Liver (tissue), 9 donors: Measurements from ENCODE around the gene CHD5. TPM values are rescaled to one million over a fixed set of nuclear protein-coding genes. Genes with fewer than 3 reads are reported as not detected.

ENCODE experiments used
- DNase-seq: peaks from one replicate; pipeline ENCODE4 v3.0.0-alpha.2; 2017; ENCODE audit warnings: low spot score
- H3K27ac ChIP-seq, 2 donors: one replicate each; pipeline ENCODE4 v1.7.0; 2013; ENCODE audit warnings: inconsistent platforms in 2 of 2, low read length in 2 of 2, control low read depth in 1 of 2, low read depth in 1 of 2, mild to moderate bottlenecking in 1 of 2
- H3K27me3 ChIP-seq, 4 donors: one replicate each; pipeline versions ENCODE4 v1.6.1 to v1.7.0; 2013; ENCODE audit warnings: low read length in 3 of 4, inconsistent platforms in 1 of 4, mild to moderate bottlenecking in 1 of 4, moderate library complexity in 1 of 4; ENCODE audit not compliant: control insufficient read depth in 4 of 4, insufficient read depth in 4 of 4
- H3K36me3 ChIP-seq, 4 donors: one replicate each; pipeline versions ENCODE4 v1.6.1 to v1.7.0; 2013; ENCODE audit warnings: low read length in 3 of 4, mild to moderate bottlenecking in 3 of 4, low read depth in 1 of 4, moderate library complexity in 1 of 4; ENCODE audit not compliant: control insufficient read depth in 4 of 4, insufficient read depth in 3 of 4
- H3K4me1 ChIP-seq, 4 donors: one replicate each; pipeline versions ENCODE4 v1.6.1 to v1.7.0; 2013; ENCODE audit warnings: low read length in 3 of 4, mild to moderate bottlenecking in 3 of 4, moderate library complexity in 1 of 4; ENCODE audit not compliant: control insufficient read depth in 4 of 4, insufficient read depth in 4 of 4
- H3K4me3 ChIP-seq, 3 donors: one replicate each; pipeline versions ENCODE4 v1.6.1 to v1.7.0; 2013; ENCODE audit warnings: low read length in 3 of 3, control low read depth in 1 of 3, low read depth in 1 of 3, mild to moderate bottlenecking in 1 of 3
- H3K9ac ChIP-seq, 2 donors: one replicate each; pipeline ENCODE4 v1.7.0; 2013; ENCODE audit warnings: low read length in 2 of 2, mild to moderate bottlenecking in 2 of 2, moderate library complexity in 2 of 2, control low read depth in 1 of 2, low read depth in 1 of 2
- H3K9me3 ChIP-seq, 4 donors: one replicate each; pipeline versions ENCODE4 v1.6.1 to v1.7.0; 2013; ENCODE audit warnings: low read length in 3 of 4; ENCODE audit not compliant: control insufficient read depth in 4 of 4
- EGR1 ChIP-seq, 2 donors: IDR thresholded peaks; 2 replicates each; pipeline ENCODE4 v1.6.1; 2016 to 2018; ENCODE audit warnings: antibody characterized with exemption in 2 of 2, low read depth in 2 of 2
- FOXA1 ChIP-seq: IDR thresholded peaks from 2 replicates; pipeline ENCODE4 v1.6.1; 2016; ENCODE audit warnings: antibody characterized with exemption
- FOXA2 ChIP-seq: IDR thresholded peaks from 2 replicates; pipeline ENCODE4 v1.6.1; 2016; ENCODE audit warnings: antibody characterized with exemption
- GABPA ChIP-seq, 2 donors: IDR thresholded peaks in 1 of 2; conservative IDR thresholded peaks in 1 of 2; 2 replicates each; pipeline ENCODE4 v1.6.1; 2016; ENCODE audit warnings: antibody characterized with exemption in 2 of 2, mild to moderate bottlenecking in 1 of 2, moderate library complexity in 1 of 2
- HNF4A ChIP-seq, 2 donors: conservative IDR thresholded peaks; 2 replicates each; pipeline ENCODE4 v1.6.1; 2016; ENCODE audit warnings: antibody characterized with exemption in 2 of 2, mild to moderate bottlenecking in 2 of 2
- HNF4G ChIP-seq: IDR thresholded peaks from 2 replicates; pipeline ENCODE4 v1.6.1; 2016; ENCODE audit warnings: antibody characterized with exemption
- JUND ChIP-seq, 2 donors: IDR thresholded peaks; 2 replicates each; pipeline ENCODE4 v1.6.1; 2016; ENCODE audit warnings: antibody characterized with exemption in 2 of 2
- NR2F2 ChIP-seq: IDR thresholded peaks from 2 replicates; pipeline ENCODE4 v1.6.1; 2016; ENCODE audit warnings: antibody characterized with exemption
- RAD21 ChIP-seq, 2 donors: IDR thresholded peaks; 2 replicates each; pipeline ENCODE4 v1.6.1; 2016; ENCODE audit warnings: antibody characterized with exemption in 2 of 2, mild to moderate bottlenecking in 2 of 2
- RXRA ChIP-seq, 2 donors: IDR thresholded peaks; 2 replicates each; pipeline ENCODE4 v1.6.1; 2017 to 2018; ENCODE audit warnings: antibody characterized with exemption in 2 of 2, mild to moderate bottlenecking in 1 of 2
- SP1 ChIP-seq: IDR thresholded peaks from 2 replicates; pipeline ENCODE4 v1.6.1; 2018; ENCODE audit warnings: antibody characterized with exemption, mild to moderate bottlenecking
- TAF1 ChIP-seq: conservative IDR thresholded peaks from 2 replicates; pipeline ENCODE4 v1.6.1; 2016; ENCODE audit warnings: antibody characterized with exemption, mild to moderate bottlenecking
- YY1 ChIP-seq: IDR thresholded peaks from 2 replicates; pipeline ENCODE4 v1.6.1; 2016; ENCODE audit warnings: antibody characterized with exemption, mild to moderate bottlenecking
- WGBS: extraction: QIAGEN DNeasy Blood & Tissue Kit; methylation state at CpG from one replicate; pipeline ENCODE4 v1.1.7; 2013; 5-methylcytosine and 5-hydroxymethylcytosine counted together
- polyA plus RNA-seq, 2 donors: library from polyadenylated mRNA; stranded (reverse) in 1 of 2; unstranded in 1 of 2; fragments of 200-250 nt in 1 of 2; fragments of >200 nt in 1 of 2; fragmentation: Nextera tagmentation in 1 of 2; extraction: Ambion mirVana in 1 of 2; gene quantifications; one replicate each; pipeline versions ENCODE4 v1.2.1 to v1.2.3, GENCODE V29; 2013 to 2015
- total RNA-seq, 2 donors: library from RNA; depleted of rRNA; stranded (reverse); fragments of >200 nt; gene quantifications; one replicate each; pipeline ENCODE4 v1.2.3, GENCODE V29; 2014
- TF ChIP-seq, protein P1 (sequence below): fragments of 150-350 bp; IDR thresholded peaks from 2 replicates; pipeline ENCODE4 v1.5.1; 2017; ENCODE audit warnings: improper control_type of control experiment, low read depth, low read length; ENCODE audit not compliant: missing input control
- TF ChIP-seq, protein P2 (sequence below): IDR thresholded peaks from 2 replicates; pipeline ENCODE4 v1.6.1; 2016; ENCODE audit warnings: antibody characterized with exemption
- TF ChIP-seq, protein P3 (sequence below): IDR thresholded peaks from 2 replicates; pipeline ENCODE4 v1.6.1; 2016; ENCODE audit warnings: antibody characterized with exemption
- TF ChIP-seq, protein P4 (sequence below): IDR thresholded peaks from 2 replicates; pipeline ENCODE4 v1.6.1; 2016; ENCODE audit warnings: antibody characterized with exemption, mild to moderate bottlenecking
- TF ChIP-seq, protein P5 (sequence below): IDR thresholded peaks from 2 replicates; pipeline ENCODE4 v1.6.1; 2016; ENCODE audit warnings: antibody characterized with exemption
- donor health status: healthy.
- donor health status: healthy.
- donor health status: healthy.
- donor health status: healthy.
- donor health status: healthy.

CHD5 gene
- total and polyA plus RNA-seq, 4 donors: under 0.01 to 0.08 TPM; not detected in 2

DNA sequence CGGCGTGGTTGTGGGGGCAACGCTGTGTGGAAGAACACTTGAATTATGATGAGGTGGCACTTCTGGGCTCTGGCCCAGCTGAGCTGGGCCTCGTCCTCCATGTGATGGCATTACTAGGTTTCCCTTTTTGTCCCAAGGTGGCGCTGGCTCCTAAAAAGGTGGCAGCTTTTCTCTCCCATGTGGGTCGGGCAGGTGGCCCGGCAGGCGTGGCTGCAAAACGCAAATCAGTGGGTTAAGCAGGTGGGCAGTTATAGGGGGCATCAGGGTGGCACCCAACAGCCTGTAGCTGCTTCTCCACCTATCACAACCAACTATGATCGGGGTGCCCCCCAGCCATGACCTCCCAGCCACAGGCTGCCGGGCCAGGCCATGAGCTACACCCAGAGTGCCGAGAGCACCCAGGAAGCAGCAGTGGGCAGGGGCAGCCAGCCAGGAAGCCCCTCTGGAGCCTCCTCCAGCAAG is 74.9 kb downstream of the CHD5 start:
- Histone ChIP-seq H3K27ac (no peak overlapping the region), H3K4me1 (no peaks in the 10 kb centered on the region), H3K36me3 (no peaks in the 10 kb centered on the region), H3K4me3 (no peak overlapping the region), H3K9ac (no peak overlapping the region), H3K9me3 (no peaks in the 10 kb centered on the region), H3K27me3 (peaks cover 0 to 3% (median 0%) of the 10 kb centered on the region in 4 donors)
- no peak for TF ChIP-seq SP1
- TF ChIP-seq HNF4G: no peak
- TF ChIP-seq, protein P1, sequence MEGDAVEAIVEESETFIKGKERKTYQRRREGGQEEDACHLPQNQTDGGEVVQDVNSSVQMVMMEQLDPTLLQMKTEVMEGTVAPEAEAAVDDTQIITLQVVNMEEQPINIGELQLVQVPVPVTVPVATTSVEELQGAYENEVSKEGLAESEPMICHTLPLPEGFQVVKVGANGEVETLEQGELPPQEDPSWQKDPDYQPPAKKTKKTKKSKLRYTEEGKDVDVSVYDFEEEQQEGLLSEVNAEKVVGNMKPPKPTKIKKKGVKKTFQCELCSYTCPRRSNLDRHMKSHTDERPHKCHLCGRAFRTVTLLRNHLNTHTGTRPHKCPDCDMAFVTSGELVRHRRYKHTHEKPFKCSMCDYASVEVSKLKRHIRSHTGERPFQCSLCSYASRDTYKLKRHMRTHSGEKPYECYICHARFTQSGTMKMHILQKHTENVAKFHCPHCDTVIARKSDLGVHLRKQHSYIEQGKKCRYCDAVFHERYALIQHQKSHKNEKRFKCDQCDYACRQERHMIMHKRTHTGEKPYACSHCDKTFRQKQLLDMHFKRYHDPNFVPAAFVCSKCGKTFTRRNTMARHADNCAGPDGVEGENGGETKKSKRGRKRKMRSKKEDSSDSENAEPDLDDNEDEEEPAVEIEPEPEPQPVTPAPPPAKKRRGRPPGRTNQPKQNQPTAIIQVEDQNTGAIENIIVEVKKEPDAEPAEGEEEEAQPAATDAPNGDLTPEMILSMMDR: no peak
- TF ChIP-seq, protein P2, sequence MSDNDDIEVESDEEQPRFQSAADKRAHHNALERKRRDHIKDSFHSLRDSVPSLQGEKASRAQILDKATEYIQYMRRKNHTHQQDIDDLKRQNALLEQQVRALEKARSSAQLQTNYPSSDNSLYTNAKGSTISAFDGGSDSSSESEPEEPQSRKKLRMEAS: no peak
- no peak for TF ChIP-seq NR2F2
- no peak for TF ChIP-seq RAD21 (IDR thresholded peaks at IDR 0.05)
- TF ChIP-seq FOXA1: no peak
- WGBS: 62% methylated on average over 12 of the region's 12 CpGs
- no peak for DNase-seq

DNA sequence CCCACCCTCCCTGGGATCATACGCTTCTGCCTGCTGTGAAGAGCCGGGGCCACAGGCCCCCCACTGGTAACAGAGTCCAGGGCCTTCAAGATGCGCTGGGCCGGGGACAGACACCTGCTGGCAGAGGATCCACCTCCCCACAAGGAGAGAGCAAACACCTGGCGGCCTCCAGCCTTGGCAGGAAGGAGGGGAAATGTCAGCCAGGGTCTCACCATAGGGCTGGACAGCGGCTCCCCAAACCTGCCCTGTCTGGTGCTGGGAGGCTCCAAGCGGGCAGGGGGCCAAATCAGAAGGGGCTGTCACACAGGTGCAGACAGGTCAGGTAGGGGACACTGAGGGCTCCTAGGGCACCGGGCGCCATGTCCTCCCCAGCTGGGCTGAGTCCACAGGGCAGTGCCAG is 75.5 kb downstream of the CHD5 start:
- Histone ChIP-seq H3K9ac (no peak overlapping the region), H3K36me3 (no peaks in the 10 kb centered on the region), H3K4me1 (no peaks in the 10 kb centered on the region), H3K4me3 (no peak overlapping the region), H3K27me3 (peaks cover 0 to 3% (median 0%) of the 10 kb centered on the region in 4 donors), H3K27ac (no peak overlapping the region), H3K9me3 (no peaks in the 10 kb centered on the region)
- no peak for DNase-seq
- TF ChIP-seq, protein P1: no peak
- no peak for TF ChIP-seq YY1
- TF ChIP-seq EGR1 (IDR thresholded peaks at IDR 0.05; ENCODE audit: low read depth in 2 of 2): no peak
- no peak for TF ChIP-seq RAD21 (IDR thresholded peaks at IDR 0.05)
- no peak for TF ChIP-seq FOXA2
- TF ChIP-seq, protein P3, sequence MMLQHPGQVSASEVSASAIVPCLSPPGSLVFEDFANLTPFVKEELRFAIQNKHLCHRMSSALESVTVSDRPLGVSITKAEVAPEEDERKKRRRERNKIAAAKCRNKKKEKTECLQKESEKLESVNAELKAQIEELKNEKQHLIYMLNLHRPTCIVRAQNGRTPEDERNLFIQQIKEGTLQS: no peak
- TF ChIP-seq GABPA (IDR thresholded peaks at IDR 0.05 in 1 of 2, conservative IDR thresholded peaks at IDR 0.05 in 1 of 2): no peak
- TF ChIP-seq HNF4G: no peak
- TF ChIP-seq, protein P4, sequence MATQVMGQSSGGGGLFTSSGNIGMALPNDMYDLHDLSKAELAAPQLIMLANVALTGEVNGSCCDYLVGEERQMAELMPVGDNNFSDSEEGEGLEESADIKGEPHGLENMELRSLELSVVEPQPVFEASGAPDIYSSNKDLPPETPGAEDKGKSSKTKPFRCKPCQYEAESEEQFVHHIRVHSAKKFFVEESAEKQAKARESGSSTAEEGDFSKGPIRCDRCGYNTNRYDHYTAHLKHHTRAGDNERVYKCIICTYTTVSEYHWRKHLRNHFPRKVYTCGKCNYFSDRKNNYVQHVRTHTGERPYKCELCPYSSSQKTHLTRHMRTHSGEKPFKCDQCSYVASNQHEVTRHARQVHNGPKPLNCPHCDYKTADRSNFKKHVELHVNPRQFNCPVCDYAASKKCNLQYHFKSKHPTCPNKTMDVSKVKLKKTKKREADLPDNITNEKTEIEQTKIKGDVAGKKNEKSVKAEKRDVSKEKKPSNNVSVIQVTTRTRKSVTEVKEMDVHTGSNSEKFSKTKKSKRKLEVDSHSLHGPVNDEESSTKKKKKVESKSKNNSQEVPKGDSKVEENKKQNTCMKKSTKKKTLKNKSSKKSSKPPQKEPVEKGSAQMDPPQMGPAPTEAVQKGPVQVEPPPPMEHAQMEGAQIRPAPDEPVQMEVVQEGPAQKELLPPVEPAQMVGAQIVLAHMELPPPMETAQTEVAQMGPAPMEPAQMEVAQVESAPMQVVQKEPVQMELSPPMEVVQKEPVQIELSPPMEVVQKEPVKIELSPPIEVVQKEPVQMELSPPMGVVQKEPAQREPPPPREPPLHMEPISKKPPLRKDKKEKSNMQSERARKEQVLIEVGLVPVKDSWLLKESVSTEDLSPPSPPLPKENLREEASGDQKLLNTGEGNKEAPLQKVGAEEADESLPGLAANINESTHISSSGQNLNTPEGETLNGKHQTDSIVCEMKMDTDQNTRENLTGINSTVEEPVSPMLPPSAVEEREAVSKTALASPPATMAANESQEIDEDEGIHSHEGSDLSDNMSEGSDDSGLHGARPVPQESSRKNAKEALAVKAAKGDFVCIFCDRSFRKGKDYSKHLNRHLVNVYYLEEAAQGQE: no peak
- no peak for TF ChIP-seq HNF4A (conservative IDR thresholded peaks at IDR 0.05)
- TF ChIP-seq JUND (IDR thresholded peaks at IDR 0.05): no peak
- TF ChIP-seq RXRA (IDR thresholded peaks at IDR 0.05): no peak
- TF ChIP-seq NR2F2: no peak
- TF ChIP-seq TAF1: no peak
- TF ChIP-seq, protein P5, sequence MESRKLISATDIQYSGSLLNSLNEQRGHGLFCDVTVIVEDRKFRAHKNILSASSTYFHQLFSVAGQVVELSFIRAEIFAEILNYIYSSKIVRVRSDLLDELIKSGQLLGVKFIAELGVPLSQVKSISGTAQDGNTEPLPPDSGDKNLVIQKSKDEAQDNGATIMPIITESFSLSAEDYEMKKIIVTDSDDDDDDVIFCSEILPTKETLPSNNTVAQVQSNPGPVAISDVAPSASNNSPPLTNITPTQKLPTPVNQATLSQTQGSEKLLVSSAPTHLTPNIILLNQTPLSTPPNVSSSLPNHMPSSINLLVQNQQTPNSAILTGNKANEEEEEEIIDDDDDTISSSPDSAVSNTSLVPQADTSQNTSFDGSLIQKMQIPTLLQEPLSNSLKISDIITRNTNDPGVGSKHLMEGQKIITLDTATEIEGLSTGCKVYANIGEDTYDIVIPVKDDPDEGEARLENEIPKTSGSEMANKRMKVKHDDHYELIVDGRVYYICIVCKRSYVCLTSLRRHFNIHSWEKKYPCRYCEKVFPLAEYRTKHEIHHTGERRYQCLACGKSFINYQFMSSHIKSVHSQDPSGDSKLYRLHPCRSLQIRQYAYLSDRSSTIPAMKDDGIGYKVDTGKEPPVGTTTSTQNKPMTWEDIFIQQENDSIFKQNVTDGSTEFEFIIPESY: no peak
- TF ChIP-seq FOXA1: no peak
- 73% methylated on average over 9 of the region's 9 CpGs for WGBS
